Glutamatergic neuron (in vitro differentiated cells): ENCODE data around the gene MYO1H. TPM values are rescaled to one million over a fixed set of nuclear protein-coding genes. Genes with fewer than 3 reads are reported as not detected.

Experiments
- DNase-seq: peaks from one replicate; pipeline ENCODE4 v3.0.0; 2022
- H3K27ac Mint-ChIP-seq: one replicate; pipeline ENCODE4 v1.8.0; 2020; ENCODE audit warnings: mild to moderate bottlenecking, mixed read lengths, inconsistent platforms; ENCODE audit not compliant: unreplicated experiment
- H3K27me3 Mint-ChIP-seq: one replicate; pipeline ENCODE4 v1.8.0; 2020; ENCODE audit warnings: mild to moderate bottlenecking, moderate library complexity, mixed read lengths, inconsistent platforms; ENCODE audit not compliant: unreplicated experiment
- H3K36me3 Mint-ChIP-seq: one replicate; pipeline ENCODE4 v1.8.0; 2020; ENCODE audit warnings: mild to moderate bottlenecking, mixed read lengths, inconsistent platforms; ENCODE audit not compliant: unreplicated experiment
- H3K4me1 Mint-ChIP-seq: one replicate; pipeline ENCODE4 v1.8.0; 2020; ENCODE audit warnings: mild to moderate bottlenecking, low read depth, mixed read lengths, inconsistent platforms; ENCODE audit not compliant: unreplicated experiment
- H3K4me3 Mint-ChIP-seq: one replicate; pipeline ENCODE4 v1.8.0; 2020; ENCODE audit warnings: mild to moderate bottlenecking, mixed read lengths, inconsistent platforms; ENCODE audit not compliant: unreplicated experiment
- H3K9me3 Mint-ChIP-seq: one replicate; pipeline ENCODE4 v1.8.0; 2020; ENCODE audit warnings: mild to moderate bottlenecking, moderate library complexity, mixed read lengths, inconsistent platforms; ENCODE audit not compliant: unreplicated experiment
- CTCF ChIP-seq: fragments of 200-600 bp; sonication (generic); IDR thresholded peaks from one replicate; pipeline ENCODE4 v1.5.0; 2021; ENCODE audit not compliant: partially characterized antibody, unreplicated experiment
- total RNA-seq: library from RNA; stranded (reverse); fragmentation: NEBNext Ultra II Directional; extraction: Animal tissue kit (Norgen Biotek cat#: 25700); gene quantifications from one replicate; pipeline ENCODE4 v1.2.1, GENCODE V29; 2021; ENCODE audit not compliant: unreplicated experiment

MYO1H gene
- total RNA-seq, 1 donor from 2014 or later: 0.27 TPM

DNA sequence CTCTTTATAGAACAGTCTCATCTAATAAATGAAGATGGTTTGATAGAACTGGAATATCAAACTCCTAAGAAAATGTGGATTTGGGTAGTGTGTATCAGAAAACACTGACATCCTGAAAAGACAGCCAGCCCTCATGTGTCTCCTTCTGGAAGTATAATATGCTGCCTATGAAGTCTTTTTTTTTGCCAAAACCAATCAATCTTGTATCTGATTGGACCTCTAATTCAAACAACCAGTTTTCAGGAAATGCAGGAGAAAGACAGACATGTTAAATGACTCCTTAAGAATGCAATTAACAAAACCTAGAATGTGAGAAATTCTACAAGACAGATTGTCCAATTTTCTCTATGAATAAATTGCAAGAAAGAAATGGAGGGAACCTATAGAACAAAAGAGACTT is 34.3 kb downstream of the MYO1H start:
- TF ChIP-seq CTCF: no peak
- H3K27ac Mint-ChIP-seq: no peak overlapping the region
- H3K27me3 Mint-ChIP-seq: no peaks in the 10 kb centered on the region
- H3K4me3 Mint-ChIP-seq: no peak overlapping the region
- no peaks in the 10 kb centered on the region for H3K9me3 Mint-ChIP-seq
- no peaks in the 10 kb centered on the region for H3K36me3 Mint-ChIP-seq
- no peak for DNase-seq
- no peaks in the 10 kb centered on the region for H3K4me1 Mint-ChIP-seq

DNA sequence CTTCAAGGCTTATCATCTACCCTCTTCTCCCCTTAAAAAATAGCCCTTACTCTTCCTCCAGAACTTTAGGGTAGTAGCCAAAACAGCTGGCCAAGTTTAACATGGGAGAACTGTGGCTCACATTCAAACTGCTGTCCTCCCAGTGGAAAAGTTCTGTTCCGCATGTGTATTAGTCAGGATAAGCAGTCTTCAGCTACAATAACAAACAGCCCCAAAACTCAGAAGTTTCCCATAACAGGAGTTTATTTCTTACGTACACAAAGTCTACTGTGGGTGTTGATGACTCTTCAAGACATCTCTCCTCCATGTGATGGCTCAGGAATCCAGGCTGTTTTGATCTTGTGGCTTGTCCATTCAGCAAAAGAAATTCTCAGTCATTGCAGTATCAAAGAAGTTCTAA is 35.5 kb downstream of the MYO1H start:
- no peaks in the 10 kb centered on the region for H3K36me3 Mint-ChIP-seq

GRCh38 chr12:109385339-109386058 is 37.8 kb downstream of the MYO1H start:
- DNase-seq: no peak
- no peaks in the 10 kb centered on the region for H3K9me3 Mint-ChIP-seq
- H3K4me3 Mint-ChIP-seq: no peak overlapping the region
- no peaks in the 10 kb centered on the region for H3K36me3 Mint-ChIP-seq
- no peak overlapping the region for H3K27ac Mint-ChIP-seq
- no peaks in the 10 kb centered on the region for H3K27me3 Mint-ChIP-seq
- no peaks in the 10 kb centered on the region for H3K4me1 Mint-ChIP-seq
- peak; percentile 47 for TF ChIP-seq CTCF

More for the DNA sequence above, 35.5 kb downstream of the MYO1H start:
- TF ChIP-seq CTCF: no peak
- Mint-ChIP-seq H3K27me3 (no peaks in the 10 kb centered on the region), H3K27ac (no peak overlapping the region), H3K4me3 (no peak overlapping the region), H3K4me1 (no peaks in the 10 kb centered on the region), H3K9me3 (no peaks in the 10 kb centered on the region)
- no peak for DNase-seq

GRCh38 chr12:109386059-109386433 is 38.3 kb downstream of the MYO1H start:
- no peak overlapping the region for H3K4me3 Mint-ChIP-seq
- no peaks in the 10 kb centered on the region for H3K36me3 Mint-ChIP-seq
- no peaks in the 10 kb centered on the region for H3K4me1 Mint-ChIP-seq
- no peaks in the 10 kb centered on the region for H3K9me3 Mint-ChIP-seq
- DNase-seq: no peak
- H3K27ac Mint-ChIP-seq: no peak overlapping the region
- no peak for TF ChIP-seq CTCF
- no peaks in the 10 kb centered on the region for H3K27me3 Mint-ChIP-seq

- no peaks in the 10 kb centered on the region for H3K27me3 Mint-ChIP-seq
- H3K9me3 Mint-ChIP-seq: peaks cover 3% of the 10 kb centered on the region
- H3K36me3 Mint-ChIP-seq: no peaks in the 10 kb centered on the region
- no peak overlapping the region for H3K4me3 Mint-ChIP-seq
- no peak for DNase-seq
- peak; percentile 63 for TF ChIP-seq CTCF
- H3K27ac Mint-ChIP-seq: no peak overlapping the region
- no peaks in the 10 kb centered on the region for H3K4me1 Mint-ChIP-seq
These were observed 39.9 kb downstream of the MYO1H start for GRCh38 chr12:109387425-109388166.
